Activated CD8-positive, alpha-beta T cell treated with anti-CD3 and anti-CD28 coated beads for 36 hours (primary cell): ENCODE results near the gene MTM1. TPM values are rescaled to one million over a fixed set of nuclear protein-coding genes. Genes with fewer than 3 reads are reported as not detected.
A peak's percentile ranks its signal among the peaks of the same experiment; 100 is the strongest.

Experiments
- ATAC-seq: fragments of 200-7000 bp; cut with Tn5 transposase; one replicate; pipeline ENCODE4 v1.10.0; 2021; ENCODE audit warnings: mild to moderate bottlenecking, moderate library complexity
- CTCF ChIA-PET: fragments of 350-600 bp; sonication (Branson Sonifier 250); formaldehyde crosslinking; loops from one replicate; lab custom pipeline; 2021; ENCODE audit warnings: antibody characterized with exemption; lab: Charles Lee
- POLR2A ChIA-PET: fragments of 350-600 bp; sonication (Branson Sonifier 250); formaldehyde crosslinking; loops from one replicate; lab custom pipeline; 2021; ENCODE audit warnings: antibody characterized with exemption; lab: Charles Lee
- DNase-seq: peaks from one replicate; pipeline ENCODE4 v3.0.0-alpha.2; 2020
- H3K27ac Mint-ChIP-seq: one replicate; pipeline ENCODE4 v1.8.0; 2021; ENCODE audit warnings: mild to moderate bottlenecking, mixed read lengths
- H3K27me3 Mint-ChIP-seq: one replicate; pipeline ENCODE4 v1.8.0; 2021; ENCODE audit warnings: mixed read lengths
- H3K36me3 Mint-ChIP-seq: one replicate; pipeline ENCODE4 v1.8.0; 2021; ENCODE audit warnings: low read depth, mixed read lengths
- H3K4me1 Mint-ChIP-seq: one replicate; pipeline ENCODE4 v1.8.0; 2021; ENCODE audit warnings: low read depth, mixed read lengths
- H3K4me3 Mint-ChIP-seq: one replicate; pipeline ENCODE4 v1.8.0; 2021; ENCODE audit warnings: mild to moderate bottlenecking, moderate library complexity, mixed read lengths
- H3K9me3 Mint-ChIP-seq: one replicate; pipeline ENCODE4 v1.8.0; 2021; ENCODE audit warnings: mixed read lengths
- intact Hi-C: fragments of 100-400 bp; cut with micrococcal nuclease; formaldehyde crosslinking; loops from one replicate; pipeline ENCODE4 v1.10.0; 2022
- total RNA-seq, 2 experiments: library from RNA; stranded (reverse); gene quantifications; one replicate each; pipeline ENCODE4 v1.2.3, GENCODE V29; 2021
- TF ChIP-seq, protein P1 (sequence below): fragments of 200-600 bp; IDR thresholded peaks from one replicate; pipeline ENCODE4 v1.8.0; 2022; ENCODE audit warnings: antibody characterized with exemption, mild to moderate bottlenecking

MTM1 gene
- total RNA-seq, 2 experiments from 2014 or later, result 9.6 to 11.6 TPM

DNA sequence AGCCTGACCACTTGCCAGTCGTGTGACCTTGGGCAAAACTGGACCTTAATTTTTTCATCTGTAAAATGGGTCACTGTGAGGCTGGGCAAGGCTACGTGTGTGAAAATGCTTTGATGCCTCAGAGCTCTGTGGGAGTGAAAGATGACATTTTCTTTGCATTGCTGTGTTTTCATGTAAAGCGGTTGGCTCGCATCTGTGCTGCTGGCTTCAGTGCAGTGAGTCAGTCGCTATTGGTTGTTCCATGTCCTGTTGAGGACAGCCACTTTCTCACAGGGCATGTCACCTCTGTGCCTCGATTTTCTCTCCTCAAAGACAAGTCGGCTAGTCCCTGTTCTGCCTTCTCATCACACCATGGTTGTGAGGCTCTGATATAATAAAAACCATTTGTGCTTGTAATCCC, 129.2 kb downstream of the MTM1 start:
- TF ChIP-seq, protein P1, sequence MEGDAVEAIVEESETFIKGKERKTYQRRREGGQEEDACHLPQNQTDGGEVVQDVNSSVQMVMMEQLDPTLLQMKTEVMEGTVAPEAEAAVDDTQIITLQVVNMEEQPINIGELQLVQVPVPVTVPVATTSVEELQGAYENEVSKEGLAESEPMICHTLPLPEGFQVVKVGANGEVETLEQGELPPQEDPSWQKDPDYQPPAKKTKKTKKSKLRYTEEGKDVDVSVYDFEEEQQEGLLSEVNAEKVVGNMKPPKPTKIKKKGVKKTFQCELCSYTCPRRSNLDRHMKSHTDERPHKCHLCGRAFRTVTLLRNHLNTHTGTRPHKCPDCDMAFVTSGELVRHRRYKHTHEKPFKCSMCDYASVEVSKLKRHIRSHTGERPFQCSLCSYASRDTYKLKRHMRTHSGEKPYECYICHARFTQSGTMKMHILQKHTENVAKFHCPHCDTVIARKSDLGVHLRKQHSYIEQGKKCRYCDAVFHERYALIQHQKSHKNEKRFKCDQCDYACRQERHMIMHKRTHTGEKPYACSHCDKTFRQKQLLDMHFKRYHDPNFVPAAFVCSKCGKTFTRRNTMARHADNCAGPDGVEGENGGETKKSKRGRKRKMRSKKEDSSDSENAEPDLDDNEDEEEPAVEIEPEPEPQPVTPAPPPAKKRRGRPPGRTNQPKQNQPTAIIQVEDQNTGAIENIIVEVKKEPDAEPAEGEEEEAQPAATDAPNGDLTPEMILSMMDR, result no peak
- Mint-ChIP-seq H3K9me3 (no peaks in the 10 kb centered on the region), H3K27ac (peak overlapping the region; percentile 97), H3K36me3 (peaks cover 25% of the 10 kb centered on the region), H3K27me3 (no peaks in the 10 kb centered on the region), H3K4me1 (peaks cover 45% of the 10 kb centered on the region), H3K4me3 (peak overlapping the region; percentile 87)
- peak; percentile 55 for DNase-seq
- POLR2A ChIA-PET, result no interaction called here
- peak; percentile 12 for ATAC-seq
- CTCF ChIA-PET, result interaction anchor here (2.3 to 2.9 kb wide), 2 partner anchors 14 to 18 kb away, joined by 7 to 9 read pairs; no protein-coding TSS in a partner anchor
- intact Hi-C loops, result no loop called here

DNA sequence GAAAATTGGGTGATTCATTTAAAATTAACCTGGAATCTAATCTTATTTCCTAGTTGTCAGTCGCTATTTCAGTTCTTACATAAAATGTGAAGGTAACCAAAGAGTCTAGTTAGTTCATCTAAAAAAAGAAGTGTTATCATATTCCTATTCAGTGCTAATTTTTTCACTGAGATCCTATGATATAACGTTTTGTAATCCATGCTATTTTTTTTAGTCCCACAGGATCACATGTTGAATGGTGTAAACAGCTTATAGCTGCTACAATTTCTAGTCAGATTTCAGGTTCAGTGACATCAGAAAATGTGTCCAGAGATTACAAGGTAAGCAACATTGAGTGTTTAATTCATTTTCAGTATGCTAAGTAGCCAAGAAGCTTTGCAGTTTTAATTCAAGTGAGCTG, 130.6 kb downstream of the MTM1 start:
- Mint-ChIP-seq H3K27me3 (no peaks in the 10 kb centered on the region), H3K4me1 (peaks cover 58% of the 10 kb centered on the region), H3K4me3 (no peak overlapping the region), H3K9me3 (no peaks in the 10 kb centered on the region), H3K36me3 (peaks cover 28% of the 10 kb centered on the region), H3K27ac (no peak overlapping the region)
- TF ChIP-seq, protein P1, result no peak
- no peak for DNase-seq
- no peak for ATAC-seq
- ChIA-PET POLR2A (interaction anchor here (1.1 kb wide), 1 partner anchor 16 kb away, joined by 3 read pairs; no protein-coding TSS in a partner anchor), CTCF (interaction anchor here (0.9 to 2.3 kb wide), 2 partner anchors 16 to 17 kb away, joined by 4 to 9 read pairs; no protein-coding TSS in a partner anchor)
- intact Hi-C loops, result no loop called here

DNA sequence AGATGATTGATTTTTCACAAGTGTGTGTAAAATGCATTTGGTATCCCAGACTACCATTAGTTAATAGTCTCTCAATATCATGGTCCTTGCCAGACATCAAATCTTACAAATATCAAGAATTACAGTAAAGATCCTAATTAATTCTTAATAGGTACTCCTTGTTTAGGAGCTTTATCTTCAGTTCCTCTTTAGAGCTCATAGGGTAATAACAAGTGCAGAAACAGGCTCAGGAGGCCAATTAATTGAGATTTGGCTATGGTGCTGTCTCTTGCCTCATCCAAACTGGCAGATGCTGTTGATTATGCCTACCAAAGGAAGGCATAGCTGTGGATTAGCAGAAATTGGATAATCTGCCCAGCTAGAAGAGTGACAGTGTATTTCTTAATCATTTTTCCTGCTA, 131.7 kb downstream of the MTM1 start:
- DNase-seq, result no peak
- no peak for ATAC-seq
- intact Hi-C loops, result no loop called here
- H3K36me3 Mint-ChIP-seq, result peaks cover 34% of the 10 kb centered on the region
- TF ChIP-seq, protein P1, result no peak
- no peaks in the 10 kb centered on the region for H3K27me3 Mint-ChIP-seq
- no peaks in the 10 kb centered on the region for H3K9me3 Mint-ChIP-seq
- ChIA-PET CTCF (interaction anchor here (1.5 to 1.8 kb wide), 2 partner anchors 17 to 18 kb away, joined by 6 to 9 read pairs; no protein-coding TSS in a partner anchor), POLR2A (no interaction called here)
- H3K4me1 Mint-ChIP-seq, result peaks cover 64% of the 10 kb centered on the region
- H3K27ac Mint-ChIP-seq, result no peak overlapping the region
- no peak overlapping the region for H3K4me3 Mint-ChIP-seq

DNA sequence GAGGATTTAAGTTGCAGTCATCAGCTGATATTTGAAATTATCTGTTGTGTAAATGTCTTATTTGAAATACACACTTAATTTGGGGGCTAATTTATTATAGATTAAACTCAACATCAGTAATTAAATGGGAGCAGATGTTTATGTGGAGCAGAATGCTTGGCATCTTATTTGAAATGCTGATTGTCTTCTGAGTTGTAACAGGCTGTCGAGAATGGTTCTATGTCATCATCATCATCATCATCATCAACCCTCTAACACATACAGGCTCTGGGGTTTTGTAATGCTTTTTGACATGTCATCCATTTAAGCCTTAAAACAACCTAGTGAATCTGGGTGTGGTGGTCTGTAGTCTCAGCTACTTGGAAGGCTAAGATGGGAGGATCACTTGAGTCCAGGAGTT, 133.0 kb downstream of the MTM1 start:
- H3K4me1 Mint-ChIP-seq, result peaks cover 59% of the 10 kb centered on the region
- no peaks in the 10 kb centered on the region for H3K27me3 Mint-ChIP-seq
- ChIA-PET POLR2A (interaction anchor here (1.5 kb wide), 1 partner anchor 9 kb away, joined by 5 read pairs; the partner anchor contains the start of gene MTMR1), CTCF (interaction anchor here (1.3 to 1.8 kb wide), 2 partner anchors 18 to 114 kb away, joined by 4 to 9 read pairs; no protein-coding TSS in a partner anchor)
- H3K27ac Mint-ChIP-seq, result peak overlapping the region; percentile 34
- H3K4me3 Mint-ChIP-seq, result no peak overlapping the region
- H3K9me3 Mint-ChIP-seq, result no peaks in the 10 kb centered on the region
- intact Hi-C loops, result no loop called here
- ATAC-seq, result no peak
- DNase-seq, result no peak
- TF ChIP-seq, protein P1, result no peak
- peaks cover 37% of the 10 kb centered on the region for H3K36me3 Mint-ChIP-seq

DNA sequence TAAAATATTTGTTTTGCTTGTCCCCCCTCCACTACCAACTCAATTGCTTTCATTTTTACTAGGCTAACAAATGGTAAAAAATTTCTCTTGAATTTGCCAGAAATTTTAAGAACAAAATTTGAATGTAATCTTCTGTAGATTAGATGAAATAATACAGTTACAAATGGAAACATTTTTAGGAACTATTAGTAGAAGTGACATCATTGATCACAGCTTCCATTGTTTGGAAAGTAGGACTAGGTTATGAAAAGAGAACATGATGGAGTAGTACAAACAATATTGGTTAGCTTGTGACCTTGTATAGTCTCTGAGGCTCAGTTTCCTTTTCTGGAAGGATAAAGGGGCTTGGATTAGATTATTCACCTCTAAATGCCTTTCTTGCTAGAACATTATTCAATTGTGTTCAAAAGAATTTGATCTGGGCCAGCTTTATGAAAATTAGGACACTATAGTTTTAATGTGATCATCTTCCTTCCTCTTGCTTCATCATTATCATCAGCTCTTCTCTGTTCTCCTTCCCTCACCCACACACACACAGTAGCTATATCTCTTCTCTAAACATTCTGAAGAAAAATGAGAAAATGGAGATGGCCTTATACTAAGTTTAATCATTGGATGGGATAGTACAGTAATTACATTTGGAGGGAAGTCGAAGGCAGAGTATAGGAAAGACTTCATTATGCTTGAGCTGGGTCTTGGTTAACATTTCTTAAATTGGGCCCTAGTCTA, 134.7 kb downstream of the MTM1 start:
- peaks cover 42% of the 10 kb centered on the region for H3K36me3 Mint-ChIP-seq
- ATAC-seq (no peak), DNase-seq (no peak)
- intact Hi-C loops, result no loop called here
- H3K27ac Mint-ChIP-seq, result peak overlapping the region; percentile 85
- H3K4me3 Mint-ChIP-seq, result no peak overlapping the region
- no peaks in the 10 kb centered on the region for H3K9me3 Mint-ChIP-seq
- no peaks in the 10 kb centered on the region for H3K27me3 Mint-ChIP-seq
- TF ChIP-seq, protein P1, result no peak
- CTCF ChIA-PET, result interaction anchor here (0.9 to 4.0 kb wide), 6 partner anchors 10 to 28 kb away, joined by 3 to 20 read pairs (median 4); partner anchors contain the start of gene MTMR1
- peaks cover 59% of the 10 kb centered on the region for H3K4me1 Mint-ChIP-seq
- POLR2A ChIA-PET, result interaction anchor here (0.6 to 1.9 kb wide), 3 partner anchors 8 to 10 kb away, joined by 4 to 6 read pairs (median 5); no protein-coding TSS in a partner anchor
